Mesenchymal stem cell (in vitro differentiated cells and primary cell): Measurements from ENCODE around the gene GNG10.

Experiments
- DNase-seq: peaks from one replicate; pipeline ENCODE4 v3.0.0-alpha.2; 2013
- H2AFZ ChIP-seq: one replicate; pipeline ENCODE4 v1.6.1; 2013; ENCODE audit warnings: low read depth, mild to moderate bottlenecking, control low read depth, inconsistent platforms, low read length, moderate library complexity
- H2AK5ac ChIP-seq: 2 replicates; pipeline ENCODE4 v1.6.1; 2013; ENCODE audit warnings: low read length, moderate library complexity, mild to moderate bottlenecking, inconsistent platforms; ENCODE audit not compliant: severe bottlenecking
- H2BK120ac ChIP-seq: one replicate; pipeline ENCODE4 v1.6.1; 2013; ENCODE audit warnings: low read depth, mild to moderate bottlenecking, inconsistent platforms, low read length, moderate library complexity
- H2BK12ac ChIP-seq, 2 experiments: one replicate each; pipeline ENCODE4 v1.6.1; 2013; ENCODE audit warnings: inconsistent platforms in 2 of 2, low read length in 2 of 2, mild to moderate bottlenecking in 2 of 2, moderate library complexity in 2 of 2, control low read depth in 1 of 2
- H2BK15ac ChIP-seq: one replicate; pipeline ENCODE4 v1.6.1; 2013; ENCODE audit warnings: mild to moderate bottlenecking, low read depth, inconsistent platforms; ENCODE audit not compliant: poor library complexity, severe bottlenecking
- H2BK5ac ChIP-seq: 2 replicates; pipeline ENCODE4 v1.6.1; 2013; ENCODE audit warnings: low read depth, mild to moderate bottlenecking, low read length, control low read depth, inconsistent platforms; ENCODE audit not compliant: poor library complexity, severe bottlenecking
- H3K14ac ChIP-seq, 2 experiments: one replicate each; pipeline ENCODE4 v1.6.1; 2013; ENCODE audit warnings: inconsistent platforms in 2 of 2, low read length in 2 of 2, control low read depth in 1 of 2, mild to moderate bottlenecking in 1 of 2, moderate library complexity in 1 of 2
- H3K18ac ChIP-seq, 2 experiments: one replicate each; pipeline ENCODE4 v1.6.1; 2013; ENCODE audit warnings: inconsistent platforms in 2 of 2, low read length in 2 of 2, control low read depth in 1 of 2, low read depth in 1 of 2, mild to moderate bottlenecking in 1 of 2
- H3K23ac ChIP-seq, 2 experiments: one replicate each; pipeline ENCODE4 v1.6.1; 2013; ENCODE audit warnings: inconsistent platforms in 2 of 2, low read length in 2 of 2, mild to moderate bottlenecking in 2 of 2, moderate library complexity in 2 of 2, control low read depth in 1 of 2
- H3K27ac ChIP-seq: 2 replicates; pipeline ENCODE4 v1.5.1; 2013; ENCODE audit warnings: mild to moderate bottlenecking, moderate library complexity, low read length, control low read depth, inconsistent platforms; ENCODE audit not compliant: poor library complexity, severe bottlenecking
- H3K27me3 ChIP-seq, 2 experiments: 2 replicates each; pipeline versions ENCODE4 v1.6.1 to v1.7.0; 2013; ENCODE audit warnings: low read length in 2 of 2, mild to moderate bottlenecking in 2 of 2, moderate library complexity in 2 of 2, control low read depth in 1 of 2, inconsistent platforms in 1 of 2; ENCODE audit not compliant: control insufficient read depth in 1 of 2, insufficient read depth in 1 of 2
- H3K36me3 ChIP-seq, 2 experiments: 2 replicates each; pipeline versions ENCODE4 v1.6.1 to v1.7.0; 2013; ENCODE audit warnings: low read length in 2 of 2, control low read depth in 1 of 2, inconsistent platforms in 1 of 2, low read depth in 1 of 2, mild to moderate bottlenecking in 1 of 2; ENCODE audit not compliant: insufficient read depth in 2 of 2, control insufficient read depth in 1 of 2
- H3K4ac ChIP-seq, 2 experiments: one replicate each; pipeline ENCODE4 v1.6.1; 2013; ENCODE audit warnings: inconsistent platforms in 2 of 2, low read length in 2 of 2, mild to moderate bottlenecking in 2 of 2, moderate library complexity in 2 of 2, control low read depth in 1 of 2, low read depth in 1 of 2
- H3K4me1 ChIP-seq: 2 replicates; pipeline ENCODE4 v1.6.1; 2013; ENCODE audit warnings: low read depth, low read length, control low read depth; ENCODE audit not compliant: control insufficient read depth, insufficient read depth
- H3K4me2 ChIP-seq: 2 replicates; pipeline ENCODE4 v1.6.1; 2013; ENCODE audit warnings: low read length, mild to moderate bottlenecking, inconsistent platforms; ENCODE audit not compliant: poor library complexity, severe bottlenecking
- H3K4me3 ChIP-seq, 2 experiments: 2 replicates each; pipeline versions ENCODE4 v1.5.1 to v1.7.0; 2013; ENCODE audit warnings: low read length in 2 of 2, mild to moderate bottlenecking in 2 of 2, control low read depth in 1 of 2, low read depth in 1 of 2; ENCODE audit not compliant: insufficient read depth in 1 of 2
- H3K79me1 ChIP-seq: replicated peaks from 2 replicates; pipeline ENCODE4 v1.6.1; 2013; ENCODE audit warnings: mild to moderate bottlenecking, control low read depth, low read length, inconsistent platforms; ENCODE audit not compliant: poor library complexity, severe bottlenecking
- H3K9ac ChIP-seq: 2 replicates; pipeline ENCODE4 v1.7.0; 2013; ENCODE audit warnings: mild to moderate bottlenecking, low read length, moderate library complexity
- H3K9me3 ChIP-seq: 2 replicates; pipeline ENCODE4 v1.7.0; 2013; ENCODE audit warnings: mild to moderate bottlenecking, low read length; ENCODE audit not compliant: control insufficient read depth
- H4K8ac ChIP-seq: one replicate; pipeline ENCODE4 v1.6.1; 2013; ENCODE audit warnings: inconsistent platforms, mild to moderate bottlenecking, low read length, moderate library complexity
- H4K91ac ChIP-seq: one replicate; pipeline ENCODE4 v1.6.1; 2013; ENCODE audit warnings: mild to moderate bottlenecking, low read length, inconsistent platforms
- WGBS: methylation state at CpG from one replicate; pipeline ENCODE4 v1.1.7; 2013; ENCODE audit warnings: mixed read lengths; 5-methylcytosine and 5-hydroxymethylcytosine counted together

The GNG10 gene

DNA sequence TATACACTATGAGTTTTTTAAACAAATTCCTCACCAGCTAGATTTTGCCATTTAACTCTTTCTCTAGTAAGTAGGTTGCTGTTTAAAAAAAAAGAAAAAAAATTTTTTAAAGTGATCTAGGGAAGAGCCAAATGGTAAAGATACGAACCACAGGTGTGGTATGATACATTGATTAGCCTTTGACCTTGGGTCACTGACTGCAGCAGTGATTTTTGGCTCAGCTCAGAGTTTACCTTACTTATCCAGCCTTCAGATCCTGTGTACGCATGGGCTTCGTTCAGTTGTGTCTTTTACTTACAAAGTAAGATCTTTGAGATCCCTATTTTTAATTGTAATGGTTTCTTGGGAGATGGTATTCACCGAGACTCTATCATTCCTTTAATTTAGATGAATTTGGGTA is 12.4 kb upstream of the GNG10 start:
- Histone ChIP-seq H2BK120ac (no peak overlapping the region), H3K9ac (no peak overlapping the region), H3K36me3 (peaks cover 2 to 47% of the 10 kb centered on the region in 2 experiments), H2BK5ac (no peak overlapping the region), H2BK12ac (no peak overlapping the region), H3K18ac (no peak overlapping the region), H3K4ac (no peak overlapping the region), H3K27me3 (no peaks in the 10 kb centered on the region), H3K14ac (no peak overlapping the region), H2AK5ac (no peak overlapping the region), H3K4me1 (no peaks in the 10 kb centered on the region), H2AFZ (no peak overlapping the region), H4K91ac (no peak overlapping the region), H3K9me3 (no peaks in the 10 kb centered on the region), H3K4me3 (no peak overlapping the region), H3K4me2 (no peak overlapping the region), H2BK15ac (no peak overlapping the region), H3K79me1 (peaks cover 13% of the 10 kb centered on the region), H3K23ac (no peak overlapping the region), H4K8ac (no peak overlapping the region), H3K27ac (no peak overlapping the region)
- DNase-seq: no peak
- 98% methylated on average over 3 of the region's 4 CpGs for WGBS

DNA sequence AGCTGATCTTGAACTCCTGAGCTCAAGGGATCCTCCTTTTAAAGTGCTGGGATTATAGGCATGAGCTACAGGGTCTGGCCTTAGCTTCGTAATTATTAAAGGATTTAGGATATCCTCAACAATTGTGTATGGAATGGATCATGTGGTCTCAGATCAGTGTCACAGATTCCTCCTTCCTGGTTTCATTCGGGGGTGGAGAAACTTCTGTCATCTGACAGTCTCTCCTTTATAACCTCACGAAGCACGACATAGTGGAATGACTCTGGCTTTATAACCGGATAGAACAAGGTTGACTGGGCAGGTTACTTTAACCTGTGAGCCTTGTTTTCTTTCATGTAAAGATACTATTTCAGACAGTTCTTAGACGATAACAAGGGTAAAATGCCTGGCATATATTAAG is 4.4 kb upstream of the GNG10 start:
- Histone ChIP-seq H3K23ac (no peak overlapping the region), H2BK5ac (no peak overlapping the region), H3K4me3 (no peak overlapping the region), H3K9ac (no peak overlapping the region), H3K79me1 (peaks cover 2% of the 10 kb centered on the region), H4K8ac (no peak overlapping the region), H2BK15ac (no peak overlapping the region), H3K18ac (no peak overlapping the region), H3K36me3 (peaks cover 0 to 26% of the 10 kb centered on the region in 2 experiments), H3K4ac (no peak overlapping the region), H3K9me3 (no peaks in the 10 kb centered on the region), H2BK120ac (no peak overlapping the region), H3K14ac (no peak overlapping the region), H3K4me2 (no peak overlapping the region), H2BK12ac (no peak overlapping the region), H4K91ac (no peak overlapping the region), H2AK5ac (no peak overlapping the region), H3K27me3 (no peaks in the 10 kb centered on the region), H3K27ac (no peak overlapping the region), H3K4me1 (peaks cover 2% of the 10 kb centered on the region), H2AFZ (no peak overlapping the region)
- WGBS: 91% methylated on average over 6 of the region's 6 CpGs
- DNase-seq: no peak

DNA sequence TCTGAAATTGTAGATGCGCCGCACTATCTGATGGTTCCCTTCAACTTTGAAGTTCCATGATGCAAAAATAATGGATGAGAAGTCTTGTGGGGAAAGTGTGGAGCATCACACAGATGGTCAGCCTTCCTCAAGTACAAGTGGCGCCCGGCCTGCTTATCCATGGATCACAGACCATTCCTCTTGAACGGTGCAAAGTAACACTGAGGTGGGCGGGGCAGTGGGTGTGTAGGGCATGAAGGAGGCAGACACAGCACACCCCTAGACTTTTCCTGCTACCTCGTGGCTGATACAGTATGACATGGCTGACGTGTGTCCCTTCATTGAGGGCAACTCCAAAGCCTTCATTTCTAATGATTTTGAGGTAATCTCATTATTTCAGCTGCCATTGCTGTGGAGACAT is 2.5 kb upstream of the GNG10 start:
- H3K27ac ChIP-seq: no peak overlapping the region
- H3K27me3 ChIP-seq: no peaks in the 10 kb centered on the region
- peaks cover 10% of the 10 kb centered on the region for H3K79me1 ChIP-seq
- H3K4me1 ChIP-seq: peaks cover 9% of the 10 kb centered on the region
- no peak overlapping the region for H3K14ac ChIP-seq
- H2BK5ac ChIP-seq: no peak overlapping the region
- WGBS: 82% methylated on average over 8 of the region's 8 CpGs
- H2AFZ ChIP-seq: no peak overlapping the region
- no peak overlapping the region for H2AK5ac ChIP-seq
- H2BK120ac ChIP-seq: no peak overlapping the region
- no peak overlapping the region for H4K91ac ChIP-seq
- H3K18ac ChIP-seq: no peak overlapping the region
- no peaks in the 10 kb centered on the region for H3K9me3 ChIP-seq
- no peak overlapping the region for H3K4ac ChIP-seq
- peaks cover 0 to 16% of the 10 kb centered on the region in 2 experiments for H3K36me3 ChIP-seq
- no peak overlapping the region for H2BK15ac ChIP-seq
- no peak for DNase-seq
- H3K4me3 ChIP-seq: no peak overlapping the region
- no peak overlapping the region for H4K8ac ChIP-seq
- no peak overlapping the region for H3K9ac ChIP-seq
- no peak overlapping the region for H3K4me2 ChIP-seq
- no peak overlapping the region for H3K23ac ChIP-seq
- H2BK12ac ChIP-seq: no peak overlapping the region

DNA sequence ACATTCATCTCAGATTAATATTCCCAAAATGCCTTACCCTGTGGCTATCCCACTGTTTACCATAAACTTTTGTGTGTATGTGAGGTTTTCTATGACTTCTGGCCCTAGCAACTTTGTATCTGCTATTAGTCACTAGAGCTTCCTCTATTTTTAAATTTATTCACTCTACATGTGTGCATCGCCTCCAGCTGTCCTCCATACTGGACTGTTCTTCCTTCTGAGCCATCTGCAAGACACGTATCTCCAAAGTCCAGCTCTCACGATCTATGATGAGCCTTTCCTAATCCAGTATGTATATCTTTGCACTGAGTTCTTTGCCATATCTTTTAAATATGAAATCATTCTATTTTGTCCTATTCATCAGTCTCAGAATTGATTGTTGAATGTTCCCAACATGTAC is 1.7 kb upstream of the GNG10 start:
- Histone ChIP-seq H2BK12ac (no peak overlapping the region), H3K4me1 (peaks cover 9% of the 10 kb centered on the region), H3K27me3 (no peaks in the 10 kb centered on the region), H4K91ac (no peak overlapping the region), H3K4me2 (no peak overlapping the region), H2AK5ac (no peak overlapping the region), H2BK5ac (no peak overlapping the region), H3K9ac (no peak overlapping the region), H3K4me3 (no peak overlapping the region), H3K36me3 (peaks cover 0 to 13% of the 10 kb centered on the region in 2 experiments), H2AFZ (no peak overlapping the region), H3K18ac (no peak overlapping the region), H3K14ac (no peak overlapping the region), H3K4ac (no peak overlapping the region), H3K79me1 (peaks cover 17% of the 10 kb centered on the region), H3K23ac (no peak overlapping the region), H2BK15ac (no peak overlapping the region), H2BK120ac (no peak overlapping the region), H3K9me3 (no peaks in the 10 kb centered on the region), H4K8ac (no peak overlapping the region), H3K27ac (no peak overlapping the region)
- DNase-seq: no peak
- 96% methylated on average over 3 of the region's 3 CpGs for WGBS
